CD4-positive, alpha-beta T cell treated with Interleukin-6 for 4 hours (primary cell): ENCODE measurements around the gene SPOCK2.

Experiments used
- DNase-seq: peaks from one replicate; pipeline ENCODE4 v3.0.0-alpha.2; 2020; ENCODE audit warnings: mixed read lengths

SPOCK2 gene

DNA sequence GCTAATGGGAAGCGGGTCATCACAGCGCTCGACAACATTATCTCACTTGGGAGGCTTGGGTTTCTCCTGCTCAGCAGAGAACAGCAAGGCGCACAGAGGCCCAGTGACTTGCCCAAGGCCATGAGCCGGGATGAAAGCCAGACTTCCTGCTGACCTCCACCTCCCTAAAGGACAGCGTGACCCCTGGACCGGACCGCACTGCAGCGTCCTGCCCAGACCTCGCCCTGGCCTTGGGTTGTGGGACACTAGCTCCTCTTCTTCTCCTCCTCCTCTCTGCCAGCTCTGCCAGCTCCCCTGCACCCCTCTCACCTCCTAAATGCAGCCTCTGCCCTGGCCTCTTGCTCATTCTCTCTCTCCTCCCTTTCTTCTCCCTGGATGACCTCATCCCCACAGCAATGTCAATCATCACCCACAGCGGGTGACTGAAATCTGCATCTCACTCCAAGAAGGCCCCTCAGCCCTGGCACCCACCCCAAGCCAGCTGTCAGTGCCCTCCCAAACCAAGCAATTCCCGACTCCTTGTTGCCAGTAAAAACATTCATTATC, 19.4 kb downstream of the SPOCK2 start:
- DNase-seq = no peak

DNA sequence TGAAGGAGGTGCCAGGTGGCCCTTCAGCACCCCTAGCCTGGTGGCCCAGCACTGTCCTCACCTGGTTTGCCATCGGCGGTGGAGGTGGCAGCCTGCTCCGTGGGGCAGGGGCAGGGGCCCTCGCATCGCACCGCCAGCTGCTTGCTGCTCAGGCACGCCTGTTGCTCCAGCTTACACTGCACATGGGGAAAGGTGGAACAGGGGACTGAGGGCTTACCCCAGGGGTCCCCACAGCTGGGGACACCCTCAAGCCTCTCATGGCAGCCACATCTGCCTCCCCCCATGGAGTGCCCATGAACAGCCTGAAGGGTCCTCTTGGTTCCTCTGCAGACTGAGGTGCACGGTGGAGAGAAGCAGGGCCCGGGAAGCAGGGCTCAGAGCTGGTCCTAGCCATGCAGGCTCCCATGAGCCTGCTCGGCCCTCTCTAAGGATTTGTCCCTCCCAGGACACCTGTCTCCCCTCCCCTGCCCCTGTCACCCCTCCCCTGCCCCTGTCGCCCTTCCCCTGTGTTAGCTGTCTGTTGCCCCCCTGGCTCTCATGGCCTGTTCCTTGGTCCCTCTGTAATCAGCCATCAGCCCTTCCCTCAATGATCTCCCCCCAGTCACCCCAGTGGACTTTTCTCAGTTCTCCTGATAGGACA, 20.1 kb downstream of the SPOCK2 start:
- DNase-seq = no peak

- no peak for DNase-seq
These were observed 20.8 kb downstream of the SPOCK2 start for GRCh38 chr10:72067463-72068125.

GRCh38 chr10:72066318-72067284, 21.8 kb downstream of the SPOCK2 start:
- no peak for DNase-seq

- DNase-seq = no peak
These were observed 22.8 kb downstream of the SPOCK2 start for GRCh38 chr10:72065439-72066025.

- no peak for DNase-seq
These were observed 24.5 kb downstream of the SPOCK2 start for GRCh38 chr10:72063703-72064391.

DNA sequence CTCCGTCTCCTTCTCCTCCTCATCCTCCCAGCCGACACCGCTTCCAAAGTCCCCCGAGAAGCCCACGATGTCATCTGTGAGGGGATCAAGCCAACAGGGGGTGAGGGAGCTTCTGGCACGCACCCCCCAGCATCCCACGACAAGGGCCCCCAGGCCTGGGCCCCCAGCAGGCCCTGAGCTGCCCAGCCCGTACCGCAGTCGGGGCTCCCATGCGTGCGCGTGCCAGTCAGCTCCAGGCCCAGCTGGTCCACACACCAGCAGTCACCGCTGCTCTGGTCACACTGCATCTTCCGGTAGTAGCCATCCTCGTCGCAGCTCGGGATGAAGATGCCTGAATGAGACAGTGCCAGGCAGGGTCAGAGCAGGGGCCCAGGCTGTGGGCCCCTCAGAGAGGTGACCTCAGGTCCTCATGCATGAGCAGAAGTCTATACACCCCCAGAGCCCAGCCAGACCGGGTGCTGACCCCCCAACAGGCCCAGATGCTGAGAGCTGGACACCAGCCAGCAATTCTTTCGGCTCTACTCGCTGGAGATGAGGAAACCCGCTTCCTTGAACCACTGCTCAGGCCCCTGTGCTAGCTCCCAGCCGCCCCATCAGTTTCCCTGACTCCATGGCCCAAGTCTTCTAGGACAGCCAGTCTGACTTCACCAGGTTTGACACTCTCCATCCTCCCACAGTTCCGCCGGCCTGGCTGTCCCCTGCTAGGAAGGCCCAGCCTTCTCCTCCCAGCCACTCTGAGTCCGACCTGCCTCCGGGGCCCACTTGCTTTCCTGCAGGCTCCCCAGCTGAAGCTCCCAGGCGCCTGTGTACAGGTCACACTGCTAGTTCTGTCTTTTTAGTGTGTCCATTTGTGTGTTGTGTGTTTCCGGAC, 25.3 kb downstream of the SPOCK2 start:
- no peak for DNase-seq

GRCh38 chr10:72062382-72062781, 26.0 kb downstream of the SPOCK2 start:
- no peak for DNase-seq

- DNase-seq = no peak
These were observed 26.4 kb downstream of the SPOCK2 start for GRCh38 chr10:72061930-72062329.

- no peak for DNase-seq
These were observed 26.9 kb downstream of the SPOCK2 start for GRCh38 chr10:72061491-72061890.

DNA sequence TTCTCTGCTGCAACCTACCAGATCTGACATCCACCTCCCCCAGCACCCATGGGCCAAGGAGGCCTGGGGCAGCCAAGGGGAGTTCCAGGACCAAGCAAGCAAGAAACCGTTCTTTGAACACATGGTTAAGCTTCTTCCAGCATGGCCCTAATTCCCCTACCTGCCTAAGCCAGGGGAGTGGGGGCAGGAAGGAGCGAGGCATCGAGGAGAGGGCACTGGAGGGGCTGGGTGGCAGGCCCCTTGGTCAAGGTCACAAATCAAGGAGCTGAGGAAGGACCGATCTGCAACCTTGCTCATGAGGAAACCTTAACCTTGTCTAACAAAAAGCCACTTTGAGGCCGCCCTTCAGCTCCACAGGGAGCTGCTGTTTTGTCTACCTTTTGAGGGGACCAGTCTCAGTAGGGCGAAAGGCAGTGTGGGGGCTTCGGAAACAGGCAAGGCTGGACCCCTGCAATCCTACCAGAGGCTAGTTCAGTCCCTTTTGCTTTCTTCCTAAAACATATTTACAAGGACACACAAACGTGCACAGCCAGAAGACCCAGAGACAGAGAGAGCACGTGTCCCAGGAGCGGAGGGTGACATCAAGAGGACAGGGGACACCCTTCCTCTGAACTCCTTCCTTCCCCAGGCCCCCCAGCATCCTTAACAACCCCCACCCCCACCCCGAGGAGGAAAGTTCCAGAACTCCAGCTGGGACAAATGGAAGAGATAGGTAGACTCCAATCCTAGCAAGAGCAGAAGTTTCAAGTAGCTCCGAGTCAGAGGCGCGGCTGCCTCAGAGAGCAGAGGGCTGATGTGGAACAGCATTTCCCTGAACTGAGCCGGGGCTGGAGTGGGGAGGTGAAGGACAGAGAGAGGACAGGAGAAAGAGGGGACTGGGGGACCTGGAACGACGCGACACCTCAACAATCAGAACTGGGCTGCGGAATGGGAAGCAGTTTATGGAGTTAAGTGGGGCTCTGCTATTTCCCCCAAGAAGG, 28.2 kb downstream of the SPOCK2 start:
- DNase-seq = no peak

DNA sequence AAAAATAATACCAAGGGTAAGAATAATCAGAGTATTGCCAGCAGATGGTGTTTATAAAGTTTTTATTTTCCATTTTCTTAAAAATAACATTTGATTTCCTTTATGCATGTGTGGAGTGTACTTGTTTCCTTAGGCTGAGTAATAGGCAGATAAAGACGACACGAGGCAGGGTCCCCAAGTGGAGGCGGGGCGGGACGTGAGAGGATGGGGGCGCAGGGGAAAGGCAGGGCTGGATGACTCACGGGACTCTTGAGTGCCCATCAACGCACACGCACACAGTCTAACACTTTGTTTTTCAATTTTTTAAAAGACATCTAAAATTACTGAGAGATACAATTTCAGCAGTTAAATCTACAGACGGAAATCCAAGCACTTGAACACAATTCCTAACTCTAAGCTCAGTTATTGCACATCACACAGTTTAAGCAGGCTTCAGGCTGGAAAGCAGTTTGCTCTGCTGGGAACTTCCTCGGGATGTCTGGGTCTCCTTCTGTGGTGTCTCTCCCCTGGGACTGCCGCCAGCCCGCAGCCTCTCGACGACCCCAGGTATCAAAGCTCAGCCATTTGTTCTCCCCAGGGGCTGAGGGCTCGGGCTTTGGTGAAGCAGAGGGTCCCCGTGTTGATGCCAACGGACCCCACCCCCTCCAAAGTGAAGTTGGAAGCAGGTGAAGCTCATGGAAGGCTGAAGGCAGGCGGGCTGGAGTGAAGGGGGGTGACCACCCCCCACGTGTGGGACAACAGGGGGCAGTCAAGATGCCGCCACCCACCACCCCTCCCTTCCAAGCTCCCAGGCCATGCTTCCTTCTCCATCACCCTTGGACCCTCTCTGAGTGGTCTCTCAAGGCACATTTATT, 29.1 kb downstream of the SPOCK2 start:
- DNase-seq = peak; percentile 36

DNA sequence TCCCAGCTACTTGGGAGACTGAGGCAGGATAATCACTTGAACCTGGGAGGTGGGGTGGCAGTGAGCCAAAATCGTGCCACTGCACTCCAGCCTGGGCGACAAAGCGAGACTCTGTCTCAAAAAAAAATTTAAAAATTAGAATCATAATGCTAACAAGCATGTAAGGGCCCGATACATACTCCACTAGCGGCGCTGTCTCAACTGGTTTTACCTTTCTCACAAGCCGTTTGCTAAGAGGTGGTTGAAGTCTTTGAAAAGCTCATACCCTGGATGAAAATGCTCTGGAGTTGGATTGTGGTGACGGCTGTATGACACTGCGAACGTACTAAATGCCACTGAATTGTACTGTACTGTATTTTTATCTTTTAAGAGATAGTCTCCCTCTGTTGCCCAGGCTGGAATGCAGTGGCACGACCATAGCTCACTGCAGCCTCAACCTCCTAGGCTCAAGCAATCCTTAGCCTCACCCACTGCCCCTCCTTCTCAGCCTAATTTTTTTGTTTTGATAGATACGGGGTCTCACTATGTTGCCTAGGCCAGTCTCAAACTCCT, 29.9 kb downstream of the SPOCK2 start:
- DNase-seq = no peak

DNA sequence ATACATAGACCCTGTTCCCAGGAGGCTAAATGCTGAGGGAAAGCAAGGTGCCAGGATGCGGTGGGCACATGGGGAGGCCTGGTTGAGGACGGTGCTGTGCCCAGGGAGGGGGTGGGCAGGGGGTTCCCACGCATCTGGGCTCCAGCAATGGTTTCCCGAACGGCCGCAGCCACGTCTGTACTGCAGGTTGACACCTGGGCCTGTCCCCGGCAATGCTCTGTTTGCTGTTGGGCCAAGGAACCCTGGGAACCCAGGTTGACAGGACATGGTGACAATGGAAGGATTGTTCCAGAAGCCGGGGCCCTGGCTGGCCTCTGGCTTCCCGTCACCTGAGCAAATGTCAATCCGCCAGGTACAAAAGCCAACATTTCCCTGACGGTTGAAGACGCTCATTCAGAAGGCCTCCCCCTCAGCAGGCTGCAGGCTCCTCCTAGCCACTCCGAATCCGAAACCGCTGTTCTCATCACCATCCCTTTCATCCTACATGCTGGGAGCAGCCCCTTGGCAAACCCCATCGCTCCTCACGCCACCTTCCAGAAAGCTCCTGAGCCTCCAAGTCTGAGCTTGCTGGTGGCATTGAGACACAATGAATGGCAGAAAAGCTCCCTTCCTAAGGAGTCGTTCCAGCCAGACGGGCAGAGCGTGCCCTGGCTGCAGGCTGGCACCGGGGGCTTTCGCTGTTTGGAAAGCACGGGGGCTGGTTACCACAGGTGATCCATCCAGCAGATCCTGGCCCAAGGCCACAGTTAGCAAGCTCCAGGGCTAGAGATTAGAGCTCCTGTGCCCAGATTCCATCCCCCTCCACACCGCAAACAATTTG, 31.2 kb downstream of the SPOCK2 start:
- no peak for DNase-seq

GRCh38 chr10:72056113-72056512, 32.2 kb downstream of the SPOCK2 start:
- no peak for DNase-seq

DNA sequence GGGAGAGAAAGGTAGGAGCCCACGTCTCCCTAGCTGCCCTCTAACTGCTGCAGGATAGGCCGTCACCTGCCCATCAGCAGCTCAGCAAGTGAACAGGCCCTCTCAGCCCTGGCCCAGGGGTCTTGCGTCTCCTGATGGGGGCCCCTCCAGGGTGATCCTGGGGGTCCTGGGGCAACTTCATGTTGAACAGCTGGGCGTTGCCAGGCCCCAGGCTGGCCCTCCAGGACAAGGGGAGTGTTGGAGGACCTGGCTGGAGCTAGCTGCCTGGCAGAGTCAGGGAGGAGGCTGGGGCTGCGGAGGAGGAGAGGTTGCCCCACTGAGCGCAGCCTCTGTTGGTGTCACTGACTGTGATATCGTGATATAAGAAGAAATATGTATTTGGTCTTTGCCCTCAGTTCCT, 34.7 kb downstream of the SPOCK2 start:
- DNase-seq = no peak

GRCh38 chr10:72050873-72051272, 37.5 kb downstream of the SPOCK2 start:
- no peak for DNase-seq
